ENCODE measurements around the gene FLAD1.

The FLAD1 gene

GRCh38 chr1:155018617-155019348, 35.6 kb downstream of the FLAD1 start:
- no peak for DNase-seq

DNA sequence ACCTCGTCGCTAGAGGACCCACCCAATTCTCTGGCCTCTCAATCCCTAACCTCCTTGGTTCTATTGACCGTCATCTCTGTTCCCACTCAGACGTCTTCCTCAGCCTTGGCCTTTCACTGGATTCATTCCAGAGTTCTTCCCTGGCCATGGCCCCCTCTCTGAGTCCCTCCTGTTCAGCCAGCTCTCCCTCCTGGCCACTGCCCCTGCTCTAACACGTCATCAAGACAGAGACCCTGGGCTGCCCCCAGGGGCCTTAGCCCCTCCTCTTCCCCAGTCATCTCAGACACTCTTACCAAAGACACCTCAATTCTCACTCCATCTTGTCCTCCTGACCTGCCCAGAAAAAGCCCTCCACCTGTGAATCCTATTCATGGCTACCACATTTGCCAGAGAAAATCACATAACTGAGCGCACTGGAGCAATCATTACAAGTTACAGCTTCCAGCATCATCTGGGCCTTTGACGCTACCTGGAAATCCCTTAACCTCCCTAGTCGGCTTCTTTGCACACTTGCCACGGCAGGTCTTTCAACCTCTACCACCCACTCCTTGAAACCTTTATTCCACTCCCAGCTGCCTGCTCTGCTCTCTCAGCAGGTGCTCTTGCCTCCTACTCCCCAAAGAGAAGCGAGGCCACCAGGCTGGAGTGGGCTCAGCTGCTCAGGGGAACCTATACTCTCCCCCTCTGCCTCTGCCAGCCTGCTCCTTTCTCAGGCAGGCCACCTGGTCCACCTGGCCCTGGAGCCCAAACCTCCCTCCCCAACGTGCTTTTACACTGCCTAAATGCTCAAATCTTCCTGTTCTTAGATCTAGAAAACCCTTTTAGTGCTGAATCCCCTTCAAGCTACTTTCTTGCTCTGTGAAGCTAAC, 36.5 kb downstream of the FLAD1 start:
- no peak for DNase-seq

GRCh38 chr1:155022136-155022926, 39.2 kb downstream of the FLAD1 start:
- DNase-seq: no peak

DNA sequence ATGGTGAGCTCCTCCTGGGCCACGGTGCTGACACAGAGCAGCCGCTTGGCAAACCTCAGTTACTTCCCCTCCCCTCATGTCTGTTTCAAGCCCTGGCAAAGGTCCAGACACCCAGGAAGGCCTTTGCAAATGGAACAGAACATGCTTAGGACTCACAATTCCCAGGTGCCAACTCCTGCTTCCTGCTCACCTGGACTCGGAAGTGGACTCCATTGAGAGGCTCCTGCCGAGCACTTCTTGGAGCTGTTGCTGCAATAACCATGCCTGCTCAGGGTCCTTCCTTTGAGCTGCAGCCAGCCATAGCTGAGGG, 39.7 kb downstream of the FLAD1 start:
- DNase-seq: no peak

DNA sequence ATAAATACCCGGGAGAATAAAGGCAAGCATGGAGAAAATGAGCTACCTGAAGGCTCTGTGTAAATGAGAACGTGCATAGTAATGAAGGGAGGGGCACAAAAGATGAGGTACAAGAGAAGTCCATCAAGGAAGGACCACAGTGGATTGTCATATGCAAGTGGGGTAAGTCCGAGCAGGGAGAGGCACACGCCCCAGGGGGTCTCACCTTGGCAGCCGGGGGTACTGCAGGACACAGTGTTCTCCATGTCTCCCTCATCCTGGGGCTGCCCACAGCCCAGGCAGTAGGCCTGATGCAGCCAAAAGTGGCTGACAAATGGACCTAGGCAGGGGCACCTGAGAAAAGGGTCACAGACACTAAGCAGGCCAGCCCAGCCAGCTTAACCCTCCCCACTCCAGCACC, 40.5 kb downstream of the FLAD1 start:
- no peak for DNase-seq

DNA sequence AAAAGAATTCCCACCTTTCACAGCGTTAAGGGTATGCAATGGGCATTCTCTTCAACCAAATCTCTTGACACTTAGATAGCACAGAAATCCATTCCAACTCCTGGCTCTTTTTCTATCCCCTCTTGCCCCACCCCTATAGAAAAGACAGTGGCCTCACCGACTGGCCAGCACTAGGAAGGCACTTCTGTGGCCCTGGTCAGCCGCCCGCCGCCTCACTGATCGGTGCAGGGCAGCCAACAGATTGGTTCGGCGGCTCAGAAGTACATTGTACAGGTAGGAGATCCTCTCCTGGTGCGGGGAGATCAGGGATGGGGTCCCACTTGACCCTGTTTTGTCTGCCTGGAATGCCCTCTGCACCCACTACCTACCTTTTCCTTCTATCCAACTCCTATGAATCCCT, 41.2 kb downstream of the FLAD1 start:
- DNase-seq: no peak

- DNase-seq: no peak
These were observed 43.0 kb downstream of the FLAD1 start for GRCh38 chr1:155026154-155026553.

GRCh38 chr1:155026588-155026987, 43.4 kb downstream of the FLAD1 start:
- no peak for DNase-seq

DNA sequence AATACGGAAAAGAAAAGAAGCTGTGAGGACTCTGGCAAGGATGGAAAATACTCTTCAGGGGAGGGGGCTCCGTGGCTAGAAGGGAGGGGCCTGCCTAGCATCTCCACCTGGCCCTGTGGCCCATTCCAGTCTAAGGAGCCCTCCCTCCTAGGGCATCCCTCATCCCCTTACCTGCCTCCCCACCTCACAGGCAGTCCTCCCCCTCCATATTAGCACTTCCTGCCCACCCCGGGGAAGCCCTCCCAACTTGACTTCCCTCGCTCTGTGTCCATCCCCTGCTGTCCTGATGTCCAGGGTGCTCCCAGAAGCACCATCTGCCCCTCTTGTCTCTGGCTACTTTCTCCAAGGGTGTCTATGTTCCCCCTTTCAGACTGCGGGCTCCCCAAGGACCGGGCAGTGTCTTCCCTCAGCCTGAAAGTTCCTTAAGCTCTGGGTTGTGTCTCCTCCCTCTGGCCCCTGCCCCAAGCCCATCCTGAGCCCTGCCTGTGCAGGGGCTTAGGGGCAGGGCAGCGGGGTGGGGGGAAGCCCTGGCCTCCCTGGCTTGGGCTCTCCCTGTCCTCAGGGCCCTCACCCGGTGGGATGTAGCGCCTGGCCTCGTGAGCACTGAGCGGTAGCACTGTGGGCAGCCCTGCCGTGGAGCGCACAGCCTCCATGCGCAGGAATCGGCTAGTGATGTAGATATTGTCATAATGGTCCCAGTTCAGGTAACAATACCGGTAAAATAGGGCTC, 46.5 kb downstream of the FLAD1 start:
- DNase-seq: no peak

DNA sequence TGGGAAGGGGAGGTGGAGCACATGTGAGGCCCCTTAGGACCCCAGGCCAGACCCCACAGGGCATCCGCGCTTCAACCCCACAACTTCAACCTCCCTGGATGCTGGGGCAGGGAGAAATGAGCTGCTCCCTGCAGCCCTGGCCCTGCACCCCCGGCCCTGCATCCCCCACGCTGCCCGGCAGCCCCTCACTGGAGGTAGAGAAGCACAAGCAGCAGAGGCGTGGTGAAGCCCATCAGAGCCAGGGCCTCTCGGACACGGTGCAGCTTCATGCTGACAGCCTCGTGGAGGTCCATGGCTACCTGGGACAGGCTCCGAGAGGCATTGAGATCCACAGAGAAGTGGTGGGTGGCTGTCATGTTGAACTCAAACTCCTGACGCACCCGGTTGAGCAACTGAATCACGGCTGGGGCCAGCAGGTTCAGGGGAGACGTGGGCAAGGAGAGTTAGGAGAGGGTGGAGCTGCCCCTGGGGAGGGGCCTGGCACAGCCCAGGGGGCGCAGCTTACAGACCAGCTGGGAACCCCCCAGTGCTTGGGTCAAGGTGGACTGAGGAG, 47.2 kb downstream of the FLAD1 start:
- DNase-seq: no peak

DNA sequence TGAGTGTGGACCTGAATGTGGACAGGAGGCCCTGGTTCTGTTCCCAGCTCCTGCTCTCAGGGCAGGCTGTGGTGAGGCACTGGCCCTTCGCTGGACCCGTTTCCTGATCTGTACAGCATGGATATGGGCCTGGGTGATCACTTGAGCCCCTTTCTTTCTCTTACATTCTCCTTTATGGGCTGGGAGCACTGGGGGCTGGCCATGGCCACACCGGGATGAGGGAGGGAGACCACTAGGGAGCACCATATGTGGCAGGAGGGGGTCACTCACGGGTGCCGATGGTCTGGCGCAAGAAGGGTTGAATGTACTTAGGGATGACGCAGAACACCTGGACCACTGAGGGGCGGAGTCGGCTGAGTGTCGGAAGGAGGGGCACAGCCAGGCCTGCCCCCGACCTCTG, 47.8 kb downstream of the FLAD1 start:
- no peak for DNase-seq

DNA sequence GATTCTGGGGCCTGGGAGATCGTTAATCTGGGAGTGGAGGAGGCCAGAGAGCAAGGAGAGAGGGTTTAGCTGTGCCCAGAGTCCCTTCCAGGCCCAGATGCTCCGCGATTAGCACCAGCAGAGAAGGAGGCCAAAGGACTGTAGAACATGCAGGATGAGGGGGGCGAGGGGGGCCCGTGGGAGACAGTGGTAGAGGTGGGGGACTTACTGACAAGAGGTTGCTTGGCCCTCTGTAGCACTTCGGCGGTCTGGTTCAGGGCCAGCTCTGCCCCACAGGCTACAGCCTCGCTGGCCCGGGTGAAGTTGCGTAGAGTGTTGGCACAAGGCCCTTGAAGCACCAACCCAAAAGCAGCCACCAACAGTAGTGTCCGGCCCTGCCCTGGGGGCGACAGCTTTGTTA, 49.7 kb downstream of the FLAD1 start:
- DNase-seq: no peak

DNA sequence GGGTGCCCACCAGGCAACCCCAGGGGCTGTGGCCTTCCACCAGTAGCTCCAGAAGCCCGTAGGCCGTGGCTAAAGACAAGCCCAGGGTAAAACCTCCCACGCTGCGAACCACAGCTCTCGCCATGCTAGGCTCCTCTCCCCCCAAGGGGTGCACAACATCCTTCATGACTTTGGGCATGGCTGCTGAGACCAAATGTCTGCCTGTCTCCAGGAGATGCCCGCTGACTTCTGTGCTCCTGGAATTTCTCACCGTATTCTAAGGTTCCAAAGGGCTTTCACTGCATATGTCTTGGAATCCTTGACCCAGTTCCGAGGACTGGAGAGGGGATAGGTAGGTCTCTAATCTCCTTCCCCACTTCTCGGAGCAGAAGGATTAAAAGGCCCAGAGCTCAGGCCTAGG, 50.4 kb downstream of the FLAD1 start, which contains the start of the genes DCST1 and DCST2:
Gene DCST1 (plus strand): TSS at position 301 of the 400 bp plus-strand sequence. CDS start 213 bp downstream, outside the sequence.
Gene DCST2 (minus strand): TSS at position 258 of the 400 bp plus-strand sequence. CDS start 80 bp downstream, at position 178.
- DNase-seq: no peak

DNA sequence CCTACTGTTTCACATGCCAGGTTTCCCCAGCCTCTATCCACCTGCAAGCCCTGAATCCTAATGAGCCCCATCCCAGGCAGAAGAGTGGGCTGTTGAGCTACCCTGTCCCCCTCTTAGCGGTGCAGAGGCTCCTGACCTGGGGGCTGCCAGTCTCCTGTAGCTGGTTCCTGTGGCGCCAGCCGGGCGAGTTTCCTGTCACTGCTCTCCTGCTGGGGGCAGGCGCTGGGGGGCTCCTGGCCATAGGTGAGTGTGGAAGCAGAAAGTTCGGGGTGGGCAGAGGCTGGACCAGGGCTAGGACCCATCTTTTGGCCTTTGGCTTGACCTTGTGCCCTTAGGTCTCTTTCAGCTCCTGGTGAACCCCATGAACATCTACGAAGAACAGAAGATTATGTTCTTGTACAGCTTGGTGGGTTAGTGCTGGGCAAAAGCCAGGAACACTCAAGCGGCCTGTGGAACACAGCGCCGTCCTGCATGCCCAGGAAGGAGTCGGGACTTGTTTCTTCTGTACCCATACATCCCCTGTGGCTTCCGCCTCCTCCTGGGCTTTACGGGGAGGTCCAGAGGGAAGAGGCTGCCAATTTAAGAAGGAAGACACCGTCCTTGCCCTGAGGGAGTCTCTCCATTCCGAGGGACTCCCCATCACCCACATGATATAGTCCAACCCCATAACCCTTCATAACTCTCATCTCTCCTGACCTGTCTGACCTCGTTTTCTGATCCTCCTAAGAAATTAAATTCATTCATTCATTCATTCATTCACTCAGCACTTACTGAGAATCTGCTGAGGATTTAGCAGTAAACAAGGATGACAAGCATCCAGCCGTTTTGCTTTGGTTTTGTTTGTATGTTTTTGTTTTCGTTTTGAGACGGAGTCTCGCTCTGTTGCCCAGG, 51.4 kb downstream of the FLAD1 start:
- DNase-seq: no peak

- no peak for DNase-seq
These were observed 52.8 kb downstream of the FLAD1 start for GRCh38 chr1:155035936-155036335.

DNA sequence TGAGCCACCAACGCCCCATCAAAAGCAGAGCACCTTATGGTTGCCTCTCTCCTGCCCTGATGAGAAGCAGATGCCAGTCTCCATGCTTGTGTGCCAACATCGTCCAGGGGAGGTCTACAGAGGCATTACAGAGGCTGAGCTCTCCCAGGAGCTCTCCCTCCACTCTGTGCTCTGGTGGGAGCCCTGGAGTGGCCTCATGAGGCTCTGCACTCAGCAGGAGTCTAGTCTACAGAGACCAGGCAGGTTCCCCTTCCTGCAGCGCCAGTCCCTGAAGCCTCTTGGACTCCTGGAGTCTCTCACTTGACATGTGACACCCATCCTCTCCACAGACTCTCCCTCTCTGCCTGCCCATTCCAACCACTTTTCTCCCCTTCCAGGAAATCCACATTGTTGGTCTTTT, 53.9 kb downstream of the FLAD1 start:
- DNase-seq: no peak

- DNase-seq: no peak
These were observed 54.8 kb downstream of the FLAD1 start for GRCh38 chr1:155037851-155038441.

GRCh38 chr1:155038602-155039307, 55.6 kb downstream of the FLAD1 start:
- no peak for DNase-seq

- DNase-seq: no peak
These were observed 56.1 kb downstream of the FLAD1 start for GRCh38 chr1:155039308-155039669.

DNA sequence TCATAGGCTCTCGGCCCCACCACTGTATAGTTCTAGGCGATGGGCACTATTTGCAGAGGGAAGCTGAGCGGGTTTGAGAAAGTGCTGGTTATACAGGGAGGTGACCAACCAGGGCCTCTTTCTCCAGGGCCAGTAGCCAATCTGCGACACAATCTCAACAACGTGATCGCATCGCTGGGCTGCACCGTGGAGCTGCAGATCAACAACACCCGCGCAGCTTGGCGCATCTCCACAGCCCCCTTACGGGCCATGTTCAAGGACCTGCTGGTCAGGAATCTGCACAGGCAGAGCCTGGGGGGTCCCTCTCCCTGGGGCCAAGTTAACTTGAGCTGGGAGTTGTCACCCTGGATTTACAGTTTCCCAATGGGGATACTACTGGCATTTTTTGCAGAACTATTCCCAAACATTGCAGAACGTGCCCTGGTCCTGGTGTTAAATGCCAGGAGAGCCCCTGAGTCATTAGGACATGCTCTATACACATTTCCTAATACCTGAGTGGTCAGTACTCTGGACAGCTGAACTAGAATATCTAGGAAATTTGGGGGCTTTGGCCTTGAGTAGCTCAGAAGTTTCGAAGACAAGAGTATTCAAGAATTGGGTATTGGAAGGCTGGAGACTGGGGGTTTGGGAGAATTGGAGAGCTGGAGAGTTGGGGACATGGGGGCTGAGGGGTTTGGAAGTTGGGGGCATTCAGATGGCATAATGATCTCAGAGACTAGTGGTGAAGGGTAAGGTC, 57.4 kb downstream of the FLAD1 start:
- no peak for DNase-seq
